ENCODE results near the gene CDK15. TPM values are rescaled to one million over a fixed set of nuclear protein-coding genes. Genes with fewer than 3 reads are reported as not detected.

The CDK15 gene
- total RNA-seq, 4 donors from 2014 or later = 0.07 to 1.8 (median 1.4) TPM

DNA sequence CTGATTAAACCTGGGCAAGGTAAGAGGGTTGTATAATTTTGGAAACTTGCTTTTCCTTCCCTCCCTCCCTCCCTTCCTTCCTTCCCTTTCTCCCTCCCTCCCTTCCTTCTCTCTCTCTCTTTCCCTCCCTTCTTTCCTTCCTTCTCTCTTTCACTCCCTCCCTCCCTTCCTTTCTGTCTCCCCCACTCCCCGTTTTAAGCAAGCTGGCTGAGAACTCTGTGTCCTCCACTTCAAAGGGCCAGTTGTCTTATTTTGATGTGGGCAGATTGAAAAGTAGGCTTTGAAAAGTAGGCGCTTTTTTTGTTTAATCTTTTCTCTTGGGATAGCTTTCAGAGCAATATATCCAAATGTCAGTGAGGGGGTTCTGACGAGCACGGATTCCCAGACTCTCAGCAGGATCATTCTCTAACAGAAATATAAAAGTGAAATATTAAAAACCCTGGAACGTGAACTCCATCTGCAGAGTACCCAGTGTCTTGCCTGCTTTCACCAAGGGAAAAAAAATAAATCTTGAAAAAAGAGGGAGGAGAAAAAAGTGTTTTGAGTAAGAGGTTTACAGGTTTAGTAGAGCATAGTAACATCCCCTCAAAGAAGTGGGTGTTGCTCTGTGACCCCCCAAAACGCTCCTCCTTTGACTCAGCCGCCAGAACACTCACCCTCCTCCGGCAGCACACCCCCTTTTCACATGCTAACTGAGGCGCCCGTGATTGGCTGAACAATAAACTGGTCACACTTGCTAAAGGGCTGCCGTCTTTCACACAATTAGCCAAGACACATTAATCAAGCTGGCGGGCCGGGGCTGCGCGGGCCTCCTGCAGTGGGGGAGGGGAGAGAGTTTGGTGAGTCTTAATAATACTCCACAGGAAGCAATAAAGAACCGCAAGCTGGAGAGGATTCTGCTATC is 52.2 kb downstream of the CDK15 start:
- Histone ChIP-seq H3K9me3 (no peaks in the 10 kb centered on the region), H3K27me3 (no peaks in the 10 kb centered on the region), H3K27ac (peak overlapping the region in 1 of 4 donors; percentile 12), H3K4me3 (peak overlapping the region in 1 of 2 donors; percentile 20), H3K4me1 (peaks cover 2 to 35% (median 5%) of the 10 kb centered on the region in 3 donors), H3K36me3 (no peaks in the 10 kb centered on the region)
- 4% methylated on average over 10 to 12 of the region's 16 CpGs for WGBS, 2 donors (ENCODE audit: low coverage in 1 of 2)
- peak; percentile 60 for ATAC-seq
- TF ChIP-seq POLR2AphosphoS5 (IDR thresholded peaks at IDR 0.05) = no peak
- TF ChIP-seq POLR2A (IDR thresholded peaks at IDR 0.05) = no peak
- no peak for TF ChIP-seq EP300 (IDR thresholded peaks at IDR 0.05)
- TF ChIP-seq CTCF (IDR thresholded peaks at IDR 0.05) = no peak

GRCh38 chr2:201859949-201860348 is 53.6 kb downstream of the CDK15 start:
- H3K4me1 ChIP-seq = peaks cover 2 to 35% (median 5%) of the 10 kb centered on the region in 3 donors

GRCh38 chr2:201860636-201861066 is 54.3 kb downstream of the CDK15 start:
- no peaks in the 10 kb centered on the region for H3K9me3 ChIP-seq
- peaks cover 2 to 35% (median 5%) of the 10 kb centered on the region in 3 donors for H3K4me1 ChIP-seq
- ATAC-seq = peak; percentile 78
- peak overlapping the region in 2 of 4 donors; percentile 18 to 33 for H3K27ac ChIP-seq
- H3K27me3 ChIP-seq = no peaks in the 10 kb centered on the region
- H3K36me3 ChIP-seq = no peaks in the 10 kb centered on the region
- TF ChIP-seq POLR2AphosphoS5 (IDR thresholded peaks at IDR 0.05) (peak; percentile 28), POLR2A (IDR thresholded peaks at IDR 0.05) (no peak), CTCF (IDR thresholded peaks at IDR 0.05) (peak; percentile 82 to 90 (median 88)), EP300 (IDR thresholded peaks at IDR 0.05) (no peak)
- WGBS, 2 donors (ENCODE audit: low coverage in 1 of 2) = 3 to 17% methylated on average over 4 to 5 of the region's 5 CpGs
- H3K4me3 ChIP-seq = no peak overlapping the region

More at GRCh38 chr2:201859949-201860348, 53.6 kb downstream of the CDK15 start:
- H3K9me3 ChIP-seq = no peaks in the 10 kb centered on the region
- no peaks in the 10 kb centered on the region for H3K27me3 ChIP-seq
- no peaks in the 10 kb centered on the region for H3K36me3 ChIP-seq
- H3K4me3 ChIP-seq = no peak overlapping the region
- peak overlapping the region in 1 of 4 donors; percentile 18 for H3K27ac ChIP-seq
- TF ChIP-seq EP300 (IDR thresholded peaks at IDR 0.05) (no peak), CTCF (IDR thresholded peaks at IDR 0.05) (no peak), POLR2AphosphoS5 (IDR thresholded peaks at IDR 0.05) (no peak), POLR2A (IDR thresholded peaks at IDR 0.05) (no peak)
- ATAC-seq = no peak
- WGBS, 2 donors (ENCODE audit: low coverage in 1 of 2) = 11 to 75% methylated on average over 1 to 5 of the region's 5 CpGs

DNA sequence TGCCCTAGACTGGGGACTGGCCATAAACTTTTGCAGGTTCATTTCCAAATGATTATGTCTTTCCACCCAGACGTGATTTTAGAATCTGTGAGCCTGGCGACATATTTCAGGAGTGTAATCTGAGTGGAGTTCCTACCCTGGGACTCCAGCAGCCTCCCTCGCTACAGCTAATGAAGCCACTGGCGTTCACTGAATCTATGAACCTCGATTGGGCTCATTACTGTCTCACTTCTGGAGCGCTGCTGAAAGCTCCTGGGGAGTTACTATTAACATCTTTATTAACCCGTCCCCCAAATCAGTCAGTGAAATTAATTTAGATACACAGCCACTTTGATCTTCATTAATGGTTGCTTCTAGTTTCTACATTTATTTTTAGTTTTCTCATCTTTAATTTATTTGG is 56.5 kb downstream of the CDK15 start:
- Histone ChIP-seq H3K4me1 (peaks cover 2 to 34% (median 5%) of the 10 kb centered on the region in 3 donors), H3K4me3 (no peak overlapping the region), H3K27ac (no peak overlapping the region), H3K9me3 (no peaks in the 10 kb centered on the region), H3K27me3 (no peaks in the 10 kb centered on the region), H3K36me3 (no peaks in the 10 kb centered on the region)
- no peak for ATAC-seq
- WGBS, 2 donors (ENCODE audit: low coverage in 1 of 2) = 80 to 94% methylated on average over 1 to 7 of the region's 7 CpGs
- TF ChIP-seq EP300 (IDR thresholded peaks at IDR 0.05) (no peak), POLR2AphosphoS5 (IDR thresholded peaks at IDR 0.05) (no peak), POLR2A (IDR thresholded peaks at IDR 0.05) (no peak), CTCF (IDR thresholded peaks at IDR 0.05) (no peak)

All from gastroesophageal sphincter (tissue), 4 donors.